Activated gamma-delta T cell (primary cell): ENCODE results near the gene CRB1.
"Not testable (repeated sequence)": the region's sequence is repeated elsewhere in the genome, so short reads cannot be mapped to it uniquely, and the experiment has no call there.

Source experiments
- DNase-seq: peaks from one replicate; lab custom pipeline; 2025; lab: John Stamatoyannopoulos, UW

CRB1 gene

GRCh38 chr1:197399755-197400521 lies 131.9 kb downstream of the CRB1 start:
- no peak for DNase-seq

- no peak for DNase-seq
Measured at GRCh38 chr1:197400522-197400902, 132.5 kb downstream of the CRB1 start.

- DNase-seq: no peak
Measured at GRCh38 chr1:197402189-197402588, 134.1 kb downstream of the CRB1 start.

GRCh38 chr1:197404774-197405173 lies 136.7 kb downstream of the CRB1 start:
- DNase-seq: not testable (repeated sequence)

GRCh38 chr1:197405614-197406013 lies 137.6 kb downstream of the CRB1 start:
- DNase-seq: not testable (repeated sequence)

GRCh38 chr1:197413564-197413963 lies 145.5 kb downstream of the CRB1 start:
- DNase-seq: no peak

GRCh38 chr1:197415221-197415620 lies 147.2 kb downstream of the CRB1 start:
- DNase-seq: no peak

GRCh38 chr1:197418693-197419092 lies 150.6 kb downstream of the CRB1 start:
- DNase-seq: no peak

GRCh38 chr1:197422993-197423392 lies 154.9 kb downstream of the CRB1 start:
- no peak for DNase-seq

GRCh38 chr1:197424380-197424779 lies 156.3 kb downstream of the CRB1 start:
- DNase-seq: no peak

- DNase-seq: no peak
Measured at GRCh38 chr1:197429372-197429771, 161.3 kb downstream of the CRB1 start.

- no peak for DNase-seq
Measured at GRCh38 chr1:197435224-197435623, 167.2 kb downstream of the CRB1 start.

GRCh38 chr1:197437601-197438000 lies 169.5 kb downstream of the CRB1 start:
- DNase-seq: no peak

- DNase-seq: no peak
Measured at GRCh38 chr1:197438010-197438790, 170.1 kb downstream of the CRB1 start.

- DNase-seq: no peak
Measured at GRCh38 chr1:197439708-197440280, 171.7 kb downstream of the CRB1 start.

GRCh38 chr1:197440715-197441114 lies 172.7 kb downstream of the CRB1 start:
- DNase-seq: no peak

- DNase-seq: no peak
Measured at GRCh38 chr1:197441999-197442414, 174.0 kb downstream of the CRB1 start.

- no peak for DNase-seq
Measured at GRCh38 chr1:197444755-197445154, 176.7 kb downstream of the CRB1 start.

- DNase-seq: no peak
Measured at GRCh38 chr1:197448121-197448779, 180.2 kb downstream of the CRB1 start.

- no peak for DNase-seq
Measured at GRCh38 chr1:197451381-197451780, 183.3 kb downstream of the CRB1 start.

GRCh38 chr1:197453376-197454058 lies 185.5 kb downstream of the CRB1 start:
- no peak for DNase-seq

- no peak for DNase-seq
Measured at GRCh38 chr1:197462539-197462938, 194.5 kb downstream of the CRB1 start.
